C1 segment of cervical spinal cord (tissue), 14 donors: ENCODE measurements around the gene HSD17B2.

Experiments
- DNase-seq, 14 donors: peaks; one replicate each; lab custom pipeline; 2025; lab: John Stamatoyannopoulos, UW

HSD17B2 gene

DNA sequence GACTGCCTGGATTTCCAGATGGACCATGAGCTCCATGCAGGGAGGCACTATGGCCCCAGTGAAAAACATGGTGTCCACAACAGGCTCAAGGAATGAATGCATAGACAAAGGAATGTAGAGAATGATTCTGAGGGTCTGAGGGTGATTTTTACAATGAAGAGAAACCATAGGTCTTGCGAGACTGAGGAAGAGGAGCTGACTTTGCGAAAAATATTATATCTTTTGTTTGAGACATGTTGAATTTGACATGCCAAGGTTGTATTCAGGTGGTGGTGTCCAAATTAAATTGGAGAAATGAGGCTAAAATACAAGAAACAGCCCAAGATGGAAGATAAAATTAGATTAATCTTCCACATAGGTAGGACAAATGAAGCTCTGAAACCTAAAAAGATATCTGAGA lies 12.7 kb downstream of the HSD17B2 start:
- DNase-seq: no peak

DNA sequence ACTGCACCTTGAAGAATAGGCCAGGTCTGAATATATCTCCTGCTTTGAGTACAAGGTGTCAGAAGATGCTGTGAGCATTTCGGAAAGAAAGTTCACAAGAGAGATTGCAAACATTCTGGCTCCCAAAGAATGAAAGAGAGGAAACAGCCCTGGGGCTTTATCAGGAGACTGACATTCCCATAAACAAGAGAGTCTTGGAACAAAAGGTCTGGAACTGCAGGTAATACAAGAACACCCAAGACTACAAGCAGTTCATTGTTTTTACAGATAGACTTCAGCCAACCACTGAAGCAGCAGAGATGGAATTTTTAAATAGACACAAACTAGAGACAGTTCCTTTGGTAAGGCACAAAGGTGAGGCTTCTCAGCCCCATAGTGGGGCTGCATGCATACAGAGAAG lies 14.4 kb downstream of the HSD17B2 start:
- no peak for DNase-seq

DNA sequence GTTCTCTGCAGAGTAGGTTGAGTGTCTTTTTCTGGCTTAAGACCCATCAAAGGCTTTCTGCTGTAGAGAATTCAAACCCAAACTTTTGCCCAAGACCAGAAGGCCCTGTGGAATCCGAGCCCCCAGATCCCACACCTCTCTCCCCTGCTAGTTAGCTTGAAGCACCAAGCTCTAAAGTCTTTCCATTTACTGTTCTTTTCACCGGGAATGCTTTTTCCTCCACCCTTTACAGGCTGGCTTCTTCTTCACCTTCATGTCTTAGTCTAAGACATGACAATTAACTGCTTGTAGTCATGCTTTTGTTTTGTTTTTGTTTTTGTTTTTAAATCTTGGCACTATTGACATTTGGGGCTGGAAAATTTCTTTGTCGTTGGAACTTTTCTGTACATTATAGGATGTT lies 15.5 kb downstream of the HSD17B2 start:
- no peak for DNase-seq

DNA sequence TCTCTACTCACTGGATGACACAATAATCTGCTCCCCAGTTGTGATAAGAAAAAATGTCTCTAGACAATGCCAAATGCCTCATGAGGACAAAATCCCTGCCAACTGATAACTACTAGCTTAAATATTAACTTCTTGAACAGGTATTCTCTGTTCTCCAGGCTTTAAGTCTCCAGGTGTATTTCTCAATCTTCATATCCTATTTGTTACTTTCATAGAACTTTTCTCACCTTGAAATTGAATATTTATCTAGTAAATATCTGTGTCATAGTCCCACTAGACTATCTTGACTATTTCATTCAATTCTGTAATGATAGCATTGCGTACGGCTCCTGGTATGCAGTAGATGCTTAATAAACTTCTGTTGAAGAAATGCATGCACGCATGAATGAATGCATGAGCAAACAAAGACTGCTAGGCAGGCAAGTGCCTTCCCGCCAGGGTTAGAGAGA lies 15.9 kb downstream of the HSD17B2 start:
- DNase-seq: no peak

DNA sequence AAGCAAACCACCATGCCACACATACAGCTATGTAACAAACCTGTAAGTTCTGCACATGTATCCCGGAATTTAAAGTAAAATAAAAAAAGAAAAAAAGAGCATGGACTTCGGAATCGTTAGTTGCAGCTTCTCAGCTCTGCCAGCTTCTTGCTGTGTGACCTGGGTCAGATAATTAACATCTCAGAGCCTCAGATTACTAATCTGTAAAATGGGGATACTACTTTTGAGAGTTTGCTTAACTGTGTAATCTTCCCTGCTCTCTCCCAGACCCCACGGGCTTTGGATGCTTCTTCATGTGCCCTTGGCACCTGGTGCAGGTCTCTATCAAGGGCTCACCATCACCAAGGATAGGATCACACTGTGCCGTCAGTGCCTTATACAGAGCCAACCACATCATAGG lies 16.6 kb downstream of the HSD17B2 start:
- DNase-seq: no peak

DNA sequence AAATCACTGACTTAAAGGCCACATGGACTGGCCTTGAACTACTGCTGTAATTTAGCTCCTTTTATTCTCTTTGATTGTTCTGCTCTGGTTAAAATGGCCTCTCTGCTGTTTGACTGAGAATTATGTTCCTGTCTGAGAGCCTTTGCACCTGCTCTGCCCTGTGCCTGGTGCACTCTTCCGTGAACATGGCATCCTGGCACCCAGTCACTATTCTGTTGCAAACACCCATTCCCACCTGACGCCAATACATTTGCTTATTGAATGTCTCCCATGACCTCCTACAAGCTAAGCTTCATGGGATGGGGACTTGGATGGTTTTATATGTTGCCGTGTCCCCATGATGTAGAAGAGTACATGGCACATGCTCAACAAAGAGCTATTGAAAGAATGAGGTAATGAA lies 20.1 kb downstream of the HSD17B2 start:
- no peak for DNase-seq

DNA sequence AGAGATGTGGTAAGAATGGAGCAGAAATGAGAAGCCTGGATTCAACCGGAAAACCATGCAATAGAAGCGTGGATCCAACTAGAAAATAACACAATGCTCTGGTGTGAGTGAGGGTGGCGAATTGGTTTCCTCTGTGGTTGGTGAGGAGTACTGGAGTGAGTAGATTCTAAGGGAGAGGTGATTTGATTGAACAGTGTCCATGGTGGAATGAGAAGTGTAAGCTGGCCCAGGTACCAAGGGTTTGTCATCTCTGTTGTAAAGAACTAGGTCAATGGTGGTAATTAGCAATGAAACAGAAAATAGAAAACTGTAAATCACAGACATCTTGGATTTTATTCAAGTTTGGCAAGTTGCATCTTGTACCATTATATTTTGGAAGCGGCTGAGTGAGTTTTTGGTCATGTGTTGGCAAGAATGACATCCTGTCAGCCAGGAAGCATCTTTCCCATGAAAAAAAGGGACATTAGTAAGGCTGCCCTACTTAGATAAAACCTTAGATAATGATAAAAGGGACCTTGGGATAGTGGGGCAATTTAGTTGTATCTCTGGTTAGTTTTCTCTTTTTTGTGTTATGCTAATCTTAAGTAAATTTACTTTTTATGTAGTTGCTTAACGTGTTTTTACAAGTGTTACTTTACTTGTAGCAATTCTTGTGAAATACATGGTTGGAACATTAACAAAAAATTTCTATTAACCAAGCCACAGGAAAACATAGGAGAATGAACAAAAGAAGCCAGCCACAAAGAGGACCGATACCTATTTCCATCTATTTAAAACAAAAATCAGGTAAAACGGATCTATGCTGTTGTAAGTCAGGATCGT lies 20.9 kb downstream of the HSD17B2 start:
- no peak for DNase-seq

DNA sequence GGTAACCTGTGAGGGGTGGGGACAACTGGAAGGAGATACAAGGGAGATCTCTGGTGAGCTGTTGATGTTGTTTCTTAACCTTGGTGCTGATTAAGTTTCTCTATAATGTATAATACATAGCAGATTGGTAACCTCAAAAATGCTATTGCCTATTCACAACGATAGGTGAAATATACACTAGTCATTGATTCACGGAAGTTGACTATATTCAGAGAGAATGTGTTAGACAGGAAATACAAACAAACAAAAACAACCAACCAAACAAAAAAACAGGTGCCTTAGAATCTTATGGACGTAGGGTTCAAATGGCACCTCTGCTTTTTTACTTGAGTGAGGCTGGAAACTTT lies 21.5 kb downstream of the HSD17B2 start:
- no peak for DNase-seq

DNA sequence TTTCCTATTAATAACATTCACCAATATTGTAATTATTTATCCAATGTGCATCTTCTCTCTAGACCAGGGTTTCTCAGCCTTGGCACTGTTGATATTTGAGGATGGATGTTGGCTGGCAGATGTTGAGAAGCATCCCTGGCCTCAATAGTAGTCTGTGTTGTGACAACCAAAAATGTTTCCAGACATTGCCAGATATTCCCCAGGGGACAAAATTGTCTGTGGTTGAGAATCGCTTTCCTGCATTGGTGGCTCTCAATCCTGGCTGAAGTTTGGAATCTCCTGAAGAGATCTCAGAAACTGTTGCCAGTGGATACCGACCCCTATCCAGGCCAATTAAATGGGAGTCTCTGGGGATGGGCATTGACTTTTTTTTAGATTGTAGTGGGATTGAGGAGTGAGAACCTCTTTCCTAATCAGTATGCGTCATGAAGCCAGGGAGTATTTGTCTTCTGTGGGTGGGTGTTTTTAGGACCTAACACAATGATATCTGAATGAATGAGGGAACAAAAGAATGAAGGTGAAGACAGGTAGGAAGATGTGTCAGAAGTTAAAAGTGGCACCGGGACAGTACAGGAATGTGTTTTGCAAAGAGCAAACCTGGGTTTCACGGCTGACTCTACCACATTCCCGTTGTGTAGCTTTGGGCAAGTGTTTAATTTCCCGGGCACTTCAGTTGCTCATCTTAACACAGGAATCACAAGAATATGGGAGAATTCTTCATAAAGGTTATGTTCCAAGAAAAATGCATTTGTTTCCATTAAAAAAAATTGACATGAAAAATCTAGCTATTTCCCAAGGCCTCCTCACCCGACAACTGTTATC lies 24.3 kb downstream of the HSD17B2 start:
- DNase-seq: no peak

DNA sequence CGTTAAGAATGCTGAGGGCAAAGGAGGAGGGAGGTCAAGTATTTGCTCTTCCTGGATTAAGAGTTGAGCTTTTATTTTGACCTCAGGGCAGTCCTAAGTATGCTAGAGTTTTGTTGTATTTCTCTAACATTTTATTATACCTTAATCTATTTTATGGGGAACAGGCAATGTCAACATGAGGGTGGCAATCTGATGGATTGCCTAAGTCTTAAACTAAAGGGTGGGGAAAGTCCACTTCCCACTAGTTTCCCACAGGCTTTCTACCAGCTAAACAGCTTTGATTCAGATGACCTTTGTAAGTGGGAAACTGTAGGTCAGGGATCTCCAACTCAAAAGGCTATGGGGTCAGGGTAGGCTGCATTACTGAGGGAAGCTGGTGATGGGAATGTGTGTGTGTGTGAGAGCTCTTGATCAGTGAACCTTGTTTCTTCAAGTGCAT lies 24.9 kb downstream of the HSD17B2 start:
- no peak for DNase-seq

DNA sequence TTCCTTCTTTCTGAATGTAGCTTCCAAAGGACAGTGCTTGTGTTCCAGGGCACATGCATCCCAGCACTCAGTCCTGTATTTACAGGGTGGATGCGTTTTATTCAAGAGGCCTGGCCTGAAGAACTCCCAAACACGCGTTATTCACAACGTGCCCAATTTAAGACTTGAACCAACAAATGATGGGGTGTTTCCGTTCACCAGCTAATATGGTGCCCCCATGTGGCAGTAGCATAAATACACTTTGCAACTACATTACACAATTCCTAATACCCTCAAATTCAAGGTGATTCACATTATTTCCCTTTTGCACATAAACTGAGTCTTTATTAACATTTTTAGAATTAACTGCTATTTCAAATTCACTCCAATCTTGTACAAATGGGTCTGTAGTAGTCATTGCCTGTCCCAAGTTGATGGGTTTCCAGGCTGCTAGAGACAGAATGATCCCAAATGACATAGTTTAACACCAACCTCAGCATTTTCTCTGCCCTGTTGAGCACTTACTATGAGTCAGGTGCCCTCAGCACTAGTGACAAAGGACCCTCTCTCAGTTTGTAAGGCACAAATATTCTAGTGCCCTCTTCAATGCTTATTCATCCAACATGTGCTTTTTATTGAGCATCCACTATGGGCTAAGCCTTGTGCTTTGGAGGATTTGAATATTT lies 26.9 kb downstream of the HSD17B2 start:
- DNase-seq: no peak

DNA sequence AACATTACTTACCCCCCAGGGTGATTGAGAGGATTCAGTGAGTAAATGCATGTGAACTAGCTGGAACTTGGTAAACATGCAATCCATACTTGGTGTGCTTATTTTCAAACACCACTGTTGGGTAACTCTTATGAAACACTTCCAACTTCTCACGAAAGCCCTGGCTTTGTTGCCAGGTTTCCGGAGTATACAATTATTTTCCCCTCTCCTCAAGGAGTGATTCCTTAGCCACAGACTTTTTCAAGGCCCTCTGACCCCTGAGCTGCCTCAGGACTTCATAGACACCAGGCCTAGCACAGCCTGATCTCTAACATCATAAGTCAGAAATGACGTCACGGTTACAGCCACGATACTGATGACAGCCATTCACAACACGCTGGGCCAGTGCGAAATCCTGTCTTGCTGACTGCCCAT lies 27.6 kb downstream of the HSD17B2 start:
- no peak for DNase-seq

DNA sequence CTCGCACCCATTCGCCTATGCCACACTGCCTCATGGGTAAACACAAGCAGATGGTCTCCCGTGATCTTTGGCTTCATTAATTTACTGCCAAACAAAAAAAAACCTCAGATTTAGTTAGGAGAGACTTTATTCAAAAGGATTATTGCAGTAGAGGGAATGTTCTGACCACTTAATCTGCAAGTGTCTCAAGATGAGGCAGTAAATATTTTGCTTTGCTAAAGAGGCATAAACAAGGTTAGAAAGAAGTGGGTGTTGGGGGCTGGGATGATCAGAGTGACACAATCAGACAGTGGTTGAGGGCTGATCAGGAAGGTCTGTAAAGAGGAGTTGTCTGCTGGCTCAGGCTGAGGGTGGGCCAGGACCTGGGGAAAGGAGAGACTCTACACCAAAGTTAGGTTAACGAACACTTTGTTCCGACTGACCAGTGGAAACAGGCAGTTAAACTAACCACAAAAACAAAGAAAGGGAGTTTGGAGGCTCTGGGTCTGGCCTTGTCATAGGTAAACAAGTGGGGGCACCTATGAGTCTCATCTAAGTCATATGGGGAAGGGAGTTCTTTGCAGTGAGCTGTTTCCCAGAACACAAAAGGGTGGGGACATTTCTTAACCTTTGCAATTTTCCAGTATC lies 28.5 kb downstream of the HSD17B2 start:
- DNase-seq: no peak

DNA sequence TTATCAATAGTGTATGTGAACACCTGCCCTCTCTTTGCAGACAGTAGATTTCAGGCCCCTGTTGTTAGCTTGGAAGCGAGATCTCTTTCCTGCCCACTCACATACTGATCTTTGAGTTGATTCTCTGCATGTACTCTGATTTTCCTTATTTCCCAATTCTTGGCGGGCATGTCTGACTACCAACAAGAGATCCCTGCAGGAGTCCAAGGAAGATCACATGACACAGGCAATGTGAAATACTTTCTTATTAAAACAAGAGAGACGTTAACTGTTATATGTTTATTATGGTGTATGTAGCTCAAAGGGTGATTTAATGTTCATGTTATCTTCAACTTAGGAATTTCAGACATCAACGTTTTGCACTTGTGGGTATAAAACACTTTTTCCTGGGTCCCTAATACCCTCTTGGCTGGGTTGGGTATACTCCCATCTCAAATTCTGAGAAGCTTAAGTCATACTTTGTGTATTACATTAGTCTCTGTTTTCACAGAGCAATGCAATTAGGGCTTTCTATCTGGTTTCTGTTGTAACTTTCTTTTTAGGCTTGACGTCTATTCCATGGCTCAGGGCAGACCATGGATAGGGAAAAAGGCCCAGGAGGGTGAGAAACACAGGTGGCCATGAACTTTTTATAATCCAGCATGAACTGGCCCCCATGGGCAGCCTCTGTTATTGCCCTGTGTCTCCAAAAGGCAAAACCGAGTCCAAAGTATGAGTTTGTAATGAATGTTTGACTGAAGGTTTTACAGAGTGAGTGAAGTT lies 32.2 kb downstream of the HSD17B2 start:
- DNase-seq: no peak

DNA sequence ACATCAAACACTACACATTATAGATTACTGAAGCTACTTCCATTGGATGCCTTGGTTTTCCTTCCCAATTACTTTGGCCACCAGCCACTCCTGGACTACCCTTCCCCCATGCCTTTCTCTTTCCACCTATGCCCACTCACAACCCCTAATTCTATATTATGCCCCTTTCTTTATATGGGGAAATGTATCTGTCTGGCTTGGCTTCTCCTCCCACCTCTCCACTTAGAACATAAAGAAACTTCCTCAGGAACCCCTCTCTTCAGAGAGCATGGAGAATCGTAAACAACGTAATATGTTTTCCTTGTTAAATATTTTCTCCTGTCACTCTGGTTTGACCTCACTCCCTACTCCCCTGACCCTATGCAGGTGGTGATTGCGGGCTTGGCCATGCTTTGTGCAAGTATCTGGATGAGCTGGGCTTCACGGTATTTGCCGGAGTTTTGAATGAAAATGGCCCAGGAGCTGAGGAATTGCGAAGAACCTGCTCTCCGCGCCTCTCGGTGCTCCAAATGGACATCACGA lies 32.8 kb downstream of the HSD17B2 start:
- no peak for DNase-seq

DNA sequence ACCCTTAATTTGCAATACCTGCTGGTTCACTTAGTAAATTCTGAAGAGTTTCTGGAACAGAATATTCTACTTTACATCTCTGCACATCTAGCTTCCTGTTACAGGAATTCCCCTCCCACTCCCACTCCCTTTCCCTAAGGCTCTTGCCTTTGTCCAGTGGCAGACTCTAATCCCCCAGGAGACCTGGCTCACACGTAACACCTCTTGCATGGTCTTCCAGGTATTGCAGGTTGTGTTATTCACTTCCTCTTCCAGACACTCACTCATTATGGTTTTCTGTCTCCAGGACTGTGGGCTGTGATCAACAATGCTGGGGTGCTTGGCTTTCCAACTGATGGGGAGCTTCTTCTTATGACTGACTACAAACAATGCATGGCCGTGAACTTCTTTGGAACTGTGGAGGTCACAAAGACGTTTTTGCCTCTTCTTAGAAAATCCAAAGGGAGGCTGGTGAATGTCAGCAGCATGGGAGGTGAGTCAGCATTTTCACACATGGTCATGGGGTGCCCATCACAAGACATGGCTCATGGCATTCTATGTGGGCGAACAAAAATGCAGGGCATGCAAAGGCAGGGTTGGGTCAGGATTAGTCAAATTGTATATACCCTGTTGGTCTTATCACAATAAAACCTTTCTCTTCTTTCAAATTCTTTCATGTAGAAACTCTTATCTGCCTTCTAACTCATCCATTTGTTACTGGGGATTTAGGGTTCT lies 35.8 kb downstream of the HSD17B2 start:
- DNase-seq: no peak

DNA sequence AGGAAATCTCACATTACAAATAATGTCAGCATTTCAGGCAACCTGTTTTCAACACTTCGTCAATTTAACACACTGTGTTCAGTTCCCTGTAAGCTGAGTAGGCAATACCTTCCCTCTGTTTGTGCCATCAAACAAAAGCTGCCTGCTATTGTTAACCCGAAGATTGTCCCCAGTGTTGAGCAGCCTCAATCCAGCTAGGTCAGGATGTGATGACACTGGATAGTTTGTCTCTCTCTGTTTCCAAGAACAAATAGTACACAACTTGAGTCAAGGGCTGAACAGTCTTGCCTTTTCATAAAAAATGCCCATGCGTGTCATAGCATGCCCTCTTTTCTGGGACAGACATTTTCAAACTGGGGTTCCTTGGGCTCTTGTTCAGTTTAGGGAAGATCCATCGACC lies 36.4 kb downstream of the HSD17B2 start:
- no peak for DNase-seq

DNA sequence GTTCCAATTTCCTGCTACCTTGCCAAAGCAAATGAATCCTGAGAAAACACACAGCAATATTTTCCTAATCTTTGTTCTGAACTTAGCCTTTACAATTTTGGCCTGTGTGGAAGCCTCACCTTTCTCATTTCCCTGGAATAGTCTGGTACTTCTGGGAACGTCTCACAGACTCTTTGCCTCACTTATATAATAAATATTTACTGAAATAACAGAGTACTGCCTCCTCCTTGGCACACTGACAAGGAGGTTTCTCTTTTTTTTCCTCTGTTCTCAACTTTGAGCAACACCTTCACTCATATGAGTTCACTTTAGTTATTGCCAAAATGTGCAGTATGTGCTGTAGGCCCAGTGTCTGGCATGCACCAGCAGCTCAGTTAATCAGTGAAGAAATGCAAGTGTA lies 37.3 kb downstream of the HSD17B2 start:
- DNase-seq: no peak

DNA sequence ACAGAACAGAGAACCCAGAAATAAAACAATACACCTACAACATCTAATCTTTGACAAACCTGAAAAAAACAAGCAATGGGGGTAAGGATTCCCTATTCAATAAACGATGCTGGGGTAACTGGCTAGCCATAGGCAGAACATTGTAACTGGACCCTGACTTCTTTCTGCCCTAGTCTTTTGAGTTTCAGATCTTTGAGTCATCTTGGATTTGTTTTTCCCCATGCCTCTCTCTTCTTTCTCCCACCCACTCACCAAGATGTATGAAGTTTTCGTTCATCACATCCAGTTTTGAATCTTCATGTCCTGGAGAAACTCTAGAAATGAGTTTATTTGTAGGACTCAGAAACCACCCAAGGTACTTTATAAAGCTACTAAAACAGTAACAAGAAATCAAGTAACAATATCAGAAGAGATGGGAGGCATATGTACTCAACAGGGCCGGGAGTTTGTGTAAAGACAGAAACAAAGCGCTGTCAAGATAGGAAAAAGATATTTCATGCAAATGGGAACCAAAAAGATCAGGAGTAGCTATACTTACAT lies 39.0 kb downstream of the HSD17B2 start:
- no peak for DNase-seq

DNA sequence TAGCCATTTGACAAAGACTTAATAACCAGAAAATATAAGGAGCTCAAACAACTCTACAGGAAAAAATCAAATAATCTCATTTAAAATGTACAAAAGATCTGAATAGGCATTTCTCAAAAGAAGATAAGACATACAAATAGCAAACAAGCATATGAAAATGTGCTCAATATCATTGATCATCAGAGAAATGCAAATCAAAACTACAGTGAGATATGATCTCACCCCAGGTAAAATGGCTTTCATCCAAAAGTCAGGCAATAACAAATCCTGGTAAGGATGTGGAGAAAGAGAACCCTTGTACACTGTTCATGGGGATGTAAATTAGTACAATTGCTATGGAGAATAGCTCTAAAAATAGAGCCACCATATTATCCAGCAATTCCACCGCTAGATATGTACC lies 43.1 kb downstream of the HSD17B2 start:
- no peak for DNase-seq
